Peyer's patch (tissue), 4 donors: Measurements from ENCODE around the gene ALAS1.

Experiments
- POLR2A ChIP-seq, 2 donors: fragments of 450-650 bp; IDR thresholded peaks; one replicate each; pipeline ENCODE4 v1.5.1; 2017; ENCODE audit warnings: antibody characterized with exemption in 2 of 2, mild to moderate bottlenecking in 2 of 2, moderate library complexity in 2 of 2
- TF ChIP-seq, protein P1 (sequence below), 6 experiments: fragments of 450-650 bp in 4 of 6; fragments of 200-600 bp in 2 of 6; sonication (generic) in 1 of 6; IDR thresholded peaks; one replicate each; pipeline ENCODE4 v1.5.1; 2017 to 2019; ENCODE audit warnings: antibody characterized with exemption in 6 of 6, mild to moderate bottlenecking in 3 of 6, moderate library complexity in 1 of 6

DNA sequence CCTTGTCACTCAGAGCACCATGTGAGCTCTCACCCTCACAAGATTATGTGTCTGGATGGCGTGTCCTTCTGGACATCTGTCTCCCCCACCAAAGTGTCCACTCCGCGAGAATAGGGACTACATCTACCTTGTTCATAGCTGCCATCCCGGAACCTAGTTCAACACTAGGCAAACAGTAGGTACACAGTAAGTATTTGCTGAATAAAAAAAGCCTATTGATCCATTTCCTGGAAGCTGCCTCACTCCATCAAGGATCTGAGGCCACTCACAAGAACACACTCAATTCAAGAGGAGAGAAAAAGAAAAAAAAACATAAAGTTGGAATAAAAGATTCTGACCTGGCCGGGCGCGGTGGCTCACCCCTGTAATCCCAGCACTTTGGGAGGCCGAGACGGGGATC, 11.2 kb upstream of the ALAS1 start:
- TF ChIP-seq, protein P1, sequence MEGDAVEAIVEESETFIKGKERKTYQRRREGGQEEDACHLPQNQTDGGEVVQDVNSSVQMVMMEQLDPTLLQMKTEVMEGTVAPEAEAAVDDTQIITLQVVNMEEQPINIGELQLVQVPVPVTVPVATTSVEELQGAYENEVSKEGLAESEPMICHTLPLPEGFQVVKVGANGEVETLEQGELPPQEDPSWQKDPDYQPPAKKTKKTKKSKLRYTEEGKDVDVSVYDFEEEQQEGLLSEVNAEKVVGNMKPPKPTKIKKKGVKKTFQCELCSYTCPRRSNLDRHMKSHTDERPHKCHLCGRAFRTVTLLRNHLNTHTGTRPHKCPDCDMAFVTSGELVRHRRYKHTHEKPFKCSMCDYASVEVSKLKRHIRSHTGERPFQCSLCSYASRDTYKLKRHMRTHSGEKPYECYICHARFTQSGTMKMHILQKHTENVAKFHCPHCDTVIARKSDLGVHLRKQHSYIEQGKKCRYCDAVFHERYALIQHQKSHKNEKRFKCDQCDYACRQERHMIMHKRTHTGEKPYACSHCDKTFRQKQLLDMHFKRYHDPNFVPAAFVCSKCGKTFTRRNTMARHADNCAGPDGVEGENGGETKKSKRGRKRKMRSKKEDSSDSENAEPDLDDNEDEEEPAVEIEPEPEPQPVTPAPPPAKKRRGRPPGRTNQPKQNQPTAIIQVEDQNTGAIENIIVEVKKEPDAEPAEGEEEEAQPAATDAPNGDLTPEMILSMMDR (IDR thresholded peaks at IDR 0.05): no peak
- no peak for TF ChIP-seq POLR2A (IDR thresholded peaks at IDR 0.05)
